HG03108 (cell line): Measurements from ENCODE around the gene HK3.
"Not testable (repeated sequence)": the region's sequence is repeated elsewhere in the genome, so short reads cannot be mapped to it uniquely, and the experiment has no call there.

Experiments used
- ATAC-seq: cut with Tn5 transposase; IDR thresholded peaks from one replicate; pipeline ENCODE4 v1.9.1; 2021; ENCODE audit warnings: moderate library complexity; ENCODE audit not compliant: unreplicated experiment

Gene HK3

DNA sequence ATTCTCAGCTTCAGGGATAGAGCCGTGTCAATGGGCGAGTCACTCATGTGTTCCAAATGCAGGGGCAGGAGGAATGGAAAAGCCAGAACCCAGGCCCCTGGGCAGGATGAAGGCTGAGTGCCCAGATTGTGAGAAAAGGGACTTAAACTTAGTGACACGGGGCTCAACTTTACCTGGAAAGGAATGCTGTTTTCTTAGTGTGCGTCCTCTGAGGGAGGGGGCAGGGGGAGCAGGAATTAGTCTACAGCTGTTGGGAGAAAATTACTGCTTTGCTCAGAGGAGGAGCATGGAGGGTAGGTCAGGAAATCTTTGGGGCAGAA lies 14.6 kb downstream of the HK3 start:
- ATAC-seq: no peak

DNA sequence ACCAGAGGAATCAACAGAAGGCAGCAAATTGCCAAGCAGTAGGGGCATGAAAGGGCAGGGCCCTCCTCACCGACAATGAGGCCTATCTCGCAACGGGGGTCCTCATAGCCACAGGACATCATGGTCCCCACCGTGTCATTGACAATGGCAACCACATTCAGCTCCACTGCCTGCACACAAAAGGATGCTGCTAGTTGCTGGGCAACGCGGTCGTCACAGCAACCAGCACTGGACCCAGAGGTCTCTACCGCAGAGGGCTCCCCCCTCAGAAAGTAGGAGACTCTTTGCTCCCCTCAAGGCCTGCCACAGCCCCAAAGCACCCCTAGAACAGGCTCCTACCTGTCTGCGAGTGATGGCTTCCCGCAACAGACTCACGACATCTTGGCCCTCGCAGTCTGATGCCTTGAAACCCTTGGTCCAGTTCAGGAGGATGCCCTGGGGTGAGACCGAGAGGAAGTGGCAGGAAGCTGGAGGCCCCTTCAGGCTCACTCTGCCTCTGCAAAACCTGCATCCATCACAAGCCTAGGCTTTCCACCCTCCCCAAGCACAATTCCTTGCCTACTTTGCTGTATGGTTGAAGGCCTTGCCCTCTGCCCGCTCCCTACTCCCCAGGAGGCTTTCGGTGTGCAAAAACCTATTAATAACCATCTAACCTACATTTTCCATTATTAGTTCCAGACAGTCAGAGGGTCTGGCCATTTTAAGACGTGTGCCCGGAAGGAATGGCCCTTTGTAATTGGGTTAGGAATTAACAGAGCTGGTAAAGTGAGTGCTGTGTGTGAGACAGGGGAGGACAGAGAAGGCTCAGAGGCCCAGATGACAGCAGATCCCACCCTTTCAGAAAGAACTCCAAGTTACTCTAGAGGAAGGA lies 15.2 kb downstream of the HK3 start:
- ATAC-seq: no peak

DNA sequence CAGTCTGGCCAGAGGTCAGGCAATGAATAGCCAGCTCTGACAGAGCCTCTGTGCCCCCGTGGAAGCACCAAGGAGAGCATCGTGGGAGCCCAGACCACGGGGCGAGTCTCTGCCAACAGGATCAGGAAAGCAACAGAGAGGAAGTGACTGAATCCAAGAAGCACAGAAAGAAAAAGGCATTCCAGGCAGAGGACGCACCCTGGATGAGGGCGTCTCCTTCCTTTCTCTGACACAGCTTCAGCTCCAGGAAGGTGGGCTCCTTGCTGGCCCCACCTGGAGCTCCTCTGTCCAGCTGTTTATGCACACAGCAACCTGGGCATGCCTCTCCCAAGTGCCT lies 16.6 kb downstream of the HK3 start:
- ATAC-seq: no peak

DNA sequence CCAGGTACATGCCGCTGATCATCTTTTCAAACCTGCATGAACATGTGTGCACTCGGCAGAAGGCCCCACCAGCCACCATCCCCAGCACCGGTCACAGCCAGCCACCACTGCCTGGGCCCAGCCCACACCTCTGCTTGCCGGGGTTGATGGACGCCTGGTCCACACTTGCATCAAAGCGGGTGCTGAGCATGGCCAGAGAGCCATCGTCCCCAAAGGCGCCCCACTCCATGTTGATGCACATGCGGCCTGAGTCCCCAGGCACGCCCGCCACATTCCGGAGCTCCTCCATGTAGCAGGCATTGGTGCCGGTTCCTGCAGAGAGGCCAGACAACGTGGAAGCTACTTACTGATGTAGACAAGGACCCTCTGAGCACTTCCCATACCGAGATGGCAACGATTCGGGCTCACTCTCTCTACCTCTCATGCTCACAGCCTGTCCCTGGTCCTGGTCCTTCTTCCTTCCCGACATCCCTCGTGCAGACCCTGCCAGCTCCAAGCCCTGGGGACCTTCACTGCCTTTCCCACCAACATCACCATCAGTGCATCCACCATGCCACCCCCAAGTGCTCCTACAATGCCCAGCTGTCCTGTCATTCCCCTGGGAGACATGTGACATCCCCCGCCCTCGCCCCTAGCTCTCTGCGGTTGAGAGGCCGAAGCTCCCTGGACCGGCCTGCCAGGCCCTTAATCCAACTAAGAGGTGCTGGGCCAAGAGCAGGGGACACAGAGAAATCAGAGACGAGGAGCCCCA lies 17.2 kb downstream of the HK3 start:
- no peak for ATAC-seq

DNA sequence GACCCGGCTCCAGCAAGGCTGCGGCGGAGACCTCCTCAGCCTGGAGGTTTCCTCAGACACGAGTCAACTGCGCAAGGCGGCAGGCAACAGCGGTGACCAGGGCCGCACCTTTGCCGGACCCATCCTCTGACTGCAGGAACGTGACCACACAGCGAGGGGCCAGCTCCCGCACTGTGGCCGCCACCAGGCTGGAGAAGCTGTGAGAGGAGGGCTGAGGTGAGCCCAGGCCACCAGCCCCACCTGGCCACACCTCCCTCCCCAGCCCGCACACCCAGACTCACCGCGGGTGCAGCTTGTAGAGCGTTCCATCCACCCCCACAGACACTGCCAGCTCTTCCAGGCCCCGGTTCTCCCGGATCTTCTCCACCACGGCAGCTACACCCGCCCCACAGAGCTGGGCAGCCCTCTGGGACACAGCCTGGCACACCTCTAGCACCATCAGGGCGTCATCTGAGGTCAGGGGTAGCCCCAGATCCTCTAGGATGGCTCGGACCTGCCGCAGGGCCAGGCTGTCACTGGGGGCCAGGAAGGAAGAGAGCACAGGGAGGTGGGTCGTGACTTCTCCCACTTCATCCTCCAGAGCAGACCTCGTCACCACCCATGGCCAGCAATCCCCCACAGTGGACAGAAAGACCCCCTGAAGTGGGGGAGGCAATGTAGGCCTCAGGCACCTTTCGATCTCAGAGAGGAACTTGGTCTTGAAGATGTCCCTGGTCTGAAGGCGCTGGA lies 18.0 kb downstream of the HK3 start:
- no peak for ATAC-seq

DNA sequence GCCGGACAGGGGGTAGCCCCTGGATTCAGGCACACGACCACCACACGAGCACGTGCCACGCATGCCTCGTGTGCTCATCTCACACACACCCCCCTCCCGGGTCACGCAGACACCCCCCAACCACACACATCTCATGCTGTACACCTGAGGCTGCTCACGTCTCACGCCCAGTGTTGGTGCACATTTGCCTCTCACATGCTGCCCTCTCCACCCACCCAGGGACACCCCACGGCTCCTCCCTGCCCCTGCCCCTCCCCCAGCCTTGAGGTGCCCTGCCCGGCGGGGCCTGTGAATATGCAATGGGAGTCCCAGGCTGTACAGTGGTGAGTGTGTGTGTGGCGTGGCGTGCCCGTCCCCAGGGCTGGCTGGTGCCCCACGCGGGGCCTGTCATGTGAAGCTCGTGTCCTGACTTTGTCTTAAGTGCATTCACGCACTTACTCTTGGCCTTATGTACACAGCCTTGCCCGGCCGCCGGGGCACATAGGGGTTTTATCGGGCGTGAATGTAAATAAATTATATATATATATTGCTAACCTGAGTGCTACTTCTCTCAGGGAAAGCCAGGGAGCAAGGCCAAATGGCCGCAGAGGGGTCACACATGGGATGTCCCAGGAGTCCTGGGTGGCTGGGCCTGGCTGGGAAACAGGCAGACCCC lies 18.7 kb downstream of the HK3 start:
- ATAC-seq: no peak

DNA sequence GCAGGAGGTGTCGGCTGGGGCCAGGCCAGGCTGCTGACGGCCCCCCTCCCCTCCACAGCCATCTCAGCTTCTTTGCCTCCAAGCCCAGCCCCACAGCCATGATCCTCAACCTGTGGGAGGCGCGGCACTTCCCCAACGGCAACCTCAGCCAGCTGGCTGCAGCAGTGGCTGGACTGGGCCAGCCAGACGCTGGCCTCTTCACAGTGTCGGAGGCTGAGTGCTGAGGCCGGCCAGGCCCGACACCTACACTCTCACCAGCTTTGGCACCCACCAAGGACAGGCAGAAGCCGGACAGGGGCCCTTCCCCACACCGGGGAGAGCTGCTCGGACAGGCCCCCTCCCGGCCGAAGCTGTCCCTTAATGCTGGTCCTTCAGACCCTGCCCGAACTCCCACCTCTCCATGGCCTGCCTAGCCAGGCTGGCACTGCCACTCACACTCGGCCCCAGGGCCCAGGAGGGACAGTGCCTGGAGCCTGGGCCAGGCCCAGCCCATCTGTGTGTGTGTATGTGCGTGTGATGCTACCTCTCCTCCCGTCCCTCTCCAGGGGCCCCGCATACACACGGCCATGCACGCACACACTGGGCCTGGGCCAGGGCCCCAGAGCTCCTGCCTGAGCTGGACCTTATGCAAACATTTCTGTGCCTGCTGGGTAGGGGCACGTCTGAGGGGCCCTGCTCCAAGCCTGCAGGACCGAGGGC lies 19.3 kb downstream of the HK3 start:
- ATAC-seq: no peak

DNA sequence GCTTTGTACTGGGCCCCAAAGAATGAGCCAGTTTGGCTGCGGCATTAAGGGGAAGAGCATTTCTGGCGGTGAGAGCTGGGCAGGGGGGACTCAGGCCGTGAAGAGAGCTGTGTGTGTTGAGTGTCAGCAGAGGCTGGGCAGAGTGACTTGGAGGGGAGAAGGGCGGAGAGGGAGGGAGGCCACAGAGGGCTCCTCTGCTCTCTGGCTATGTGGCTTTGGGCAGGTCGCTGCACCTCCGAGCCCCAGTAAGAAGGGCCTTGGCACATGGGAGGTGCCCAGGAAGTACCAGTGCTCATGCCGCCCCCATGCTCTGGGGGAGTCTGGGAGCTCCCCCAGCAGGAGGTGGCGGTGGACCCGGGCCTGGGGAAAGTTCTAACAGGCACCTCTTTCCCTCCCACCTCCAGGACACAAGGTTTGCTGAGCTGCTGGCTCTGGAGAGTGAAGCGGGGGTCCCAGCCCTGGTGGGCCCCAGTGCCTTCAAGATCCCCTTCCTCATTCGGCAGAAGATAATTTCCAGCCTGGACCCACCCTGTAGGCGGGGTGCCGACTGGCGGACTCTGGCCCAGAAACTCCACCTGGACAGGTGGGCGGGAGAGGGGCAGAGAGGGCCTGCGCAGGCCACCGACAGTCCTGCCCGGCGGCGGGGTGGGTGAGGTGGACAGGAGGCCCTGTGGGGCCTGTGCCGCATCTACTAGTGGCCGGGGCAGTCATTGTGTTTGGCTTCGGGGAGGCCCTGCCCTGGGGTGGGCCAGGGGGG lies 20.1 kb downstream of the HK3 start:
- ATAC-seq: no peak

DNA sequence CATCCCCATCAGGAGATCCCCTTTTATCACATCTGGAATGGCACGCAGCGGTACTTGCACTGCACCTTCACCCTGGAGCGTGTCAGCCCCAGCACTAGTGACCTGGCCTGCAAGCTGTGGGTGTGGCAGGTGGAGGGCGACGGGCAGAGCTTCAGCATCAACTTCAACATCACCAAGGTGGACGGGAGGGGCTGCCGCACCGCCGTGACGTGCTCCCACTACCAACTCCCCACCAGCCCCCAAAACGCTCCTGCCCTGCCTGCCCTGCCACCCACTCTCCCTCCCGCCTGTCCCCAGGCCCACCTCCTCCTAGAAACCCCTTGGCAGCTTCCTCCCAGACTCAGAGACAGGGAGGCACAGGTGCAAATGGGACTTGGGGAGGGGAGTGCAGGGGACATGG lies 20.7 kb downstream of the HK3 start:
- no peak for ATAC-seq

DNA sequence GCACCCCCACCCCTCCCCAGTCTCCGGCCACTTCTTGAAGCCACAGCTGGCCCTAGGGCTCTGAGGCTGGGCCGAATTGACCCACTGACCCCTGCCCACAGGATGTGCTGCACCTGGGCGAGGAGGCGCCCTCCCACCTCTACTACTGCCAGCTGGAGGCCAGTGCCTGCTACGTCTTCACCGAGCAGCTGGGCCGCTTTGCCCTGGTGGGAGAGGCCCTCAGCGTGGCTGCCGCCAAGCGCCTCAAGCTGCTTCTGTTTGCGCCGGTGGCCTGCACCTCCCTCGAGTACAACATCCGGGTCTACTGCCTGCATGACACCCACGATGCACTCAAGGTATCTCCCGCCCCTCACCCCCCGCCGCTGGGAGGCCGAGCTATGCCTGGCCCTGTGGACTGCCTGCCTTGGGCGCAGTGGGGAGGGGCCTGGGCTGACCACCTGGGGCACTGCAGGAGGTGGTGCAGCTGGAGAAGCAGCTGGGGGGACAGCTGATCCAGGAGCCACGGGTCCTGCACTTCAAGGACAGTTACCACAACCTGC lies 21.3 kb downstream of the HK3 start:
- no peak for ATAC-seq

DNA sequence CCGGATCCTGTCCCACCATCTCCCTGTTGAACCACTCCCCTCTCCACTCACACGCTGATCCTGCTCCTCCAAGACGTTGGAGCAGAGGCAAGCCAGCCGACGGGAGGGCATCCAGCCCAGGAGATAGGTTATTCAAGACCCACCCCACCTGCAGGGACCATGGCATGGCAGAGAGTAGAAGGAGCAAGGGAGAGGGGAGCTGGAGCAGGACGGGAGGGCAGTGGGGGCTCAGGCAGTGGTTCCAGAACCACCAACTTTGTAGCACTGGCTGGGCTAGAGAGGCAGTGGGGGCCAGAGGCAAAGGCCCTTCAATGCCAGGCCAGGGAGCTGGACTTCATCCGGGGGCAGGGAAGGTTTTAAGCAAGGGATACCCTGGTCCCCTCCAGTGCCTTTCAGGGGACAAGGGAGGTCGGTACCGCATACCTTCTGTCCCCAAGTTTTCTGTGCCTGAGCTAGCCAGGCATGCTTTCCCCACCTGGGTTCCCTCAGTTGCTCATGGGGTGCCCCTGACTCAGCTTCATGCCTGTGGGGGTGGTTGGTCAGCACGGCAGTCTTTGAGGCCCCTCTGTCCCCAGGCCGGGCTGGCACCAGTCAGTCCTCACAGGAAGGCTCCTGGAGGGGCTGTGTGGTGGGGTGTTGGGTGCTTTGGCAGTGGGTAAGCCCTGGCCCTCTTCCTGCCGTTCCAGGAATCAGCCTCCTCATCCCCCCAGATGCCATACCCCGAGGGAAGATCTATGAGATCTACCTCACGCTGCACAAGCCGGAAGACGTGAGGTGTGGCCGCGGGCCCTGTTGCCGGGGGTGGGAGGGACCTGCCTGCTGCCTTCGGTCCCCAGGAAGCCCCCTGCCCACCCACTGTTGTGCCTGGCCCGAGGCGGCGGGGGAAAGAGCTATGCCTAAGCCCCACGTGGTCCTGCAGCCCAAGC lies 22.4 kb downstream of the HK3 start:
- ATAC-seq: no peak

DNA sequence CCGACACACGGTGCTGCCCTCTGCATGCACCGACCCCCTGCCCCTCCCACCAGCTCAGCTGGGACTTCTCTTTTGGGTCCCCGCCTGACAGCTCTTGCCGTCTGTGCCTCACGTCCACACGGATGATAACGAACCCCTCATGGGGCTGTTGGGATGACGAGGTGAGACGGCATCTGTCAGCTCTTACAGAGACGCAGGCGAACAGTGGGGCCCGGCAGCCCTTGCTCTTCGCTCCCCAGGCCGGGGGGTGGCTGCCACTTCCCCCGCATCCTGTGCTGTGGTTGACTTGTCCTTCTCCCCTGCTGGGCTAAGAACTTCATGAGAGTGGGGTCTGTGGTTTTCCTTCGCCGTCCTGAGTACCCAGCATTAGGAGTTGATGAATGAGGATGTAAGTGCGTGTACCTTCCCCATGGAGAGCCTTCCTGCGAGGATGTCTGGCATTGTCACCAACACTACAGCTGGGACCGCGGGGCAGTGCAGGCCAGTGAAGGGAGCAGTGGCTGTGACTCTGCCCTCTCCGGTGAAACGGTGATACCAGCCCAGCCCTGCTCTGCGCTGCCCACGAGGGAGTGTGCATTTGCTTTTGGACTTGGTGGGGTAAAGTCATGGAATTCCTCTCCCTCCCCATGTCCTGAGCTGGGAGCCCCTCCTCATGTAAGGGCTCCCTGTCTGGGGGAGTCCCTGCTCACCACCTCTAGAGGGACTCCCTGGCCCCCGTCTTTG lies 23.2 kb downstream of the HK3 start:
- no peak for ATAC-seq

DNA sequence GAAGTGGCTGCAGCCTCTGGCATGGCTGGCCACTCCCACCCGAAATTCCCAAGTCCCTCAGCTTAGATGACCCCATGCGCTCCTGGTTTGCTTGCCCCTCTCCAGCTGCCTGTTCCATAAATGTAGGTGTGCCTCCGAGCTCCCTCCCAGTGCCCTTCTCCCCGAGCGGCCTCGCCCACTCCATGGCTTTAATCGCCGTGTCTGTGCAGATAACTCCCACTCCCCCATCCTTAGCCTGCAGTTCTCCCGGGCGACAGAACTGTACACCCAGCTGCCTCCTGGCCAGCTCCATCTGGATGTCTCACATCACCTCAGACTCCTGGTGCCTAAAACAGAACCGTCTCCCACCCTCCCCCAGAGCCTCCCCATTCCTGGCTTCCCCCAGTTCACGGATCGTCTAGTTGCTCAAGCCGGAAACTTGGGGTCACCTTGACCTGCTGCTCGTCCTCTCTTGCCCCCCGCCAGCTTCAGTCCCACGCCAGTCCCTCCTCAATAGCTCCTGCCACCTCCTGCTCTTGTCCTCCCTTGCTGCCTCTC lies 24.1 kb downstream of the HK3 start:
- ATAC-seq: no peak

DNA sequence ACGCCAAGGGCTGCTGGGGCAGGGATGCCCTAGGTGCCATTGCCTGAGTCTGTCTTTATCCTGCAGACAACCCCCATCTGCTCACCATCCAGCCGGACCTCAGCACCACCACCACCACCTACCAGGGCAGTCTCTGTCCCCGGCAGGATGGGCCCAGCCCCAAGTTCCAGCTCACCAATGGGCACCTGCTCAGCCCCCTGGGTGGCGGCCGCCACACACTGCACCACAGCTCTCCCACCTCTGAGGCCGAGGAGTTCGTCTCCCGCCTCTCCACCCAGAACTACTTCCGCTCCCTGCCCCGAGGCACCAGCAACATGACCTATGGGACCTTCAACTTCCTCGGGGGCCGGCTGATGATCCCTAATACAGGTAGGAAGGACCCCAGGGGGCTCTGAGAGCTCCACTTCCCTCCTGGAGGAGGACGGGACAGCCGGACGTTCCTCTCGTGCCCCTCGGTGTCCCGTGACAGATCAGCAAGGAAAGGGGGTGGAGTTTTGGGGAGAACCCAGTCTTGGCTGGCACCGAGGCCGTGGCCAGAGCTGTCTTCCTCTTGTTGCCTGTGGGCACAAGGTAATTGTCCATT lies 24.9 kb downstream of the HK3 start:
- ATAC-seq: no peak

DNA sequence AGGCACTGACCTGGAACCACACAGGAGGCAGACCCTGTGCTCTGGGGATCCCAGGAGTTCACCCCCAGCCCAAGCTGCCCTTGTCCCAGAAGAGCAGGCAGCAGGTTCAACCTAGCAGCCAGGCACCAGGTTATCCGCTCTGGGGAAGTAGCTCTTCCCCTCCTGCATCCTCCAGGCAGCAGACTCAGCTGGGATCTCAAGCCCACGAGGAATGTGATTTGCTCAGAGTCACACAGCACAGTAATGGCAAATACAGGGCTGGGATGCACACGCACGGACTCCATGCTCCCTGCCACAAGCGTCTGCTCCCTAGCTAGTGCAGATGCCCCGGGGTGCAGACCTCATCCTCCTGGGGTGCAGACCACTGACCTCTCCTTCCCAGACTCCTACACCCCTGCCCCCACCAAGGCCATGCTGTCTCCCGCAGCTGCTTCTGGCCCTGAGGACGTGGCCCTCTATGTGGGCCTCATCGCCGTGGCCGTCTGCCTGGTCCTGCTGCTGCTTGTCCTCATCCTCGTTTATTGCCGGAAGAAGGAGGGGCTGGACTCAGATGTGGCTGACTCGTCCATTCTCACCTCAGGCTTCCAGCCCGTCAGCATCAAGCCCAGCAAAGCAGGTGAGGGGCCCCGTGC lies 25.5 kb downstream of the HK3 start:
- no peak for ATAC-seq

DNA sequence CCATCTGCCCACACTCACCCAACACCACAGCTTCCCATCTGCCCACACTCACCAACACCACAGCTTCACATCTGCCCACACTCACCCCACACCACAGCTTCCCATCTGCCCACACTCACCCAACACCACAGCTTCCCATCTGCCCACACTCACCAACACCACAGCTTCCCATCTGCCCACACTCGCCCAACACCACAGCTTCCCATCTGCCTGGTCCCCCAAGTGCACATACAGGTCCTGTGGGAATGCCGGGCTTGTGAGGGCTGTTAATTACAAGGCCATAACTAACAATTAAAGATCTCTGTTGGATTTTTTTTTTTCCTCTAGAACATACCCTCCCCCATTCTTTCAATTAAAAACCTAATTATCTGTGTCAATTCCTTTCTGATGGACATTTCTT lies 26.1 kb downstream of the HK3 start:
- not testable (repeated sequence) for ATAC-seq

DNA sequence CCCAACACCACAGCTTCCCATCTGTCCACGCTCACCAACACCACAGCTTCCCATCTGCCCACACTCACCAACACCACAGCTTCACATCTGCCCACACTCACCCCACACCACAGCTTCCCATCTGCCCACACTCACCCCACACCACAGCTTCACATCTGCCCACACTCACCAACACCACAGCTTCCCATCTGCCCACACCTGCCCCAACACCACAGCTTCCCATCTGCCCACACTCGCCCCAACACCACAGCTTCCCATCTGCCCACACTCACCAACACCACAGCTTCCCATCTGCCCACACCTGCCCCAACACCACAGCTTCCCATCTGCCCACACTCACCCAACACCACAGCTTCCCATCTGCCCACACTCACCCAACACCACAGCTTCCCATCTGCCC lies 26.6 kb downstream of the HK3 start:
- not testable (repeated sequence) for ATAC-seq
